ENCODE measurements around the gene ARMH1. TPM values are rescaled to one million over a fixed set of nuclear protein-coding genes. Genes with fewer than 3 reads are reported as not detected.

Gene ARMH1
- total RNA-seq, 1 donor from 2014 or later, result 14.5 TPM

- Histone ChIP-seq H3K36me3 (no peaks in the 10 kb centered on the region), H3K4me1 (peaks cover 4% of the 10 kb centered on the region), H3K27me3 (ENCODE audit: low read depth) (no peaks in the 10 kb centered on the region), H3K9me3 (no peaks in the 10 kb centered on the region), H3K4me3 (no peak overlapping the region), H3K27ac (no peak overlapping the region)
- ATAC-seq, result no peak
- DNase-seq, result no peak
- TF ChIP-seq, protein P1, sequence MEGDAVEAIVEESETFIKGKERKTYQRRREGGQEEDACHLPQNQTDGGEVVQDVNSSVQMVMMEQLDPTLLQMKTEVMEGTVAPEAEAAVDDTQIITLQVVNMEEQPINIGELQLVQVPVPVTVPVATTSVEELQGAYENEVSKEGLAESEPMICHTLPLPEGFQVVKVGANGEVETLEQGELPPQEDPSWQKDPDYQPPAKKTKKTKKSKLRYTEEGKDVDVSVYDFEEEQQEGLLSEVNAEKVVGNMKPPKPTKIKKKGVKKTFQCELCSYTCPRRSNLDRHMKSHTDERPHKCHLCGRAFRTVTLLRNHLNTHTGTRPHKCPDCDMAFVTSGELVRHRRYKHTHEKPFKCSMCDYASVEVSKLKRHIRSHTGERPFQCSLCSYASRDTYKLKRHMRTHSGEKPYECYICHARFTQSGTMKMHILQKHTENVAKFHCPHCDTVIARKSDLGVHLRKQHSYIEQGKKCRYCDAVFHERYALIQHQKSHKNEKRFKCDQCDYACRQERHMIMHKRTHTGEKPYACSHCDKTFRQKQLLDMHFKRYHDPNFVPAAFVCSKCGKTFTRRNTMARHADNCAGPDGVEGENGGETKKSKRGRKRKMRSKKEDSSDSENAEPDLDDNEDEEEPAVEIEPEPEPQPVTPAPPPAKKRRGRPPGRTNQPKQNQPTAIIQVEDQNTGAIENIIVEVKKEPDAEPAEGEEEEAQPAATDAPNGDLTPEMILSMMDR (IDR thresholded peaks at IDR 0.05), result no peak
- intact Hi-C loops (cut with DNase I), result no loop called here
Observed at GRCh38 chr1:44693900-44694299, 19.4 kb downstream of the ARMH1 start.

DNA sequence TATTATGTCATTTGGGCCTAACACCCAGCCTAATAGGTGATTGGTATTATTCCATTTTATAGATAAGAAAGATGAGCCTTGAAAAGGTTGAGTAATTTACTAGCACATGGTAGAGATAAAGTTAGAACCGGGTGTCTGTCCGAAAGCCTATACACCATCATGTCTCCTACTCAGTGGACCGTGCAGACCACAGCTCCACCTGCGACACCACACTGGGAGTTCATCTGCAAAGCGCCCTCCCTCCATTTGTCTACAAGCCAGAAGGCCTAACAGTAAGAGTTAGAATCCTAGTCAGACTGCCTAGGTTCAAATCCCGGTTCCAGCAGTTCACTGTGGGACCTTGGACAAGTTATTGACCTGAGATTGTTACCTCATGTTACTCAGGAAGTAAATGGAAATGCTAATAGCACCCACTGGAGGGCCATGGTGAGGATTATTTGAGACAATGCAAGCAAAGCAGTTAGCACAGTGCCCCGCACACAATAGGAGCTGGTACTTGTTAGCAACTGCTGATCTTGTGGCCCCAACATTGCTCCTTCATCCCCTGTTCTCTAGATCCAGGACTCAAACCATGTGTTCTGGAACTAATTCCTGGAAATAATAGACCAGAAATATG, 20.5 kb downstream of the ARMH1 start:
- DNase-seq (no peak), ATAC-seq (no peak)
- intact Hi-C loops (cut with DNase I), result no loop called here
- Histone ChIP-seq H3K4me3 (no peak overlapping the region), H3K27me3 (ENCODE audit: low read depth) (no peaks in the 10 kb centered on the region), H3K36me3 (no peaks in the 10 kb centered on the region), H3K4me1 (peaks cover 4% of the 10 kb centered on the region), H3K9me3 (no peaks in the 10 kb centered on the region), H3K27ac (no peak overlapping the region)
- TF ChIP-seq, protein P1 (IDR thresholded peaks at IDR 0.05), result no peak

- no peak overlapping the region for H3K27ac ChIP-seq
- H3K27me3 ChIP-seq (ENCODE audit: low read depth), result no peaks in the 10 kb centered on the region
- DNase-seq, result no peak
- no peaks in the 10 kb centered on the region for H3K36me3 ChIP-seq
- no peak overlapping the region for H3K4me3 ChIP-seq
- no peak for ATAC-seq
- peaks cover 4% of the 10 kb centered on the region for H3K4me1 ChIP-seq
- no peaks in the 10 kb centered on the region for H3K9me3 ChIP-seq
- TF ChIP-seq, protein P1 (IDR thresholded peaks at IDR 0.05), result no peak
- intact Hi-C loops (cut with DNase I), result no loop called here
Observed at GRCh38 chr1:44695671-44696070, 21.2 kb downstream of the ARMH1 start.

DNA sequence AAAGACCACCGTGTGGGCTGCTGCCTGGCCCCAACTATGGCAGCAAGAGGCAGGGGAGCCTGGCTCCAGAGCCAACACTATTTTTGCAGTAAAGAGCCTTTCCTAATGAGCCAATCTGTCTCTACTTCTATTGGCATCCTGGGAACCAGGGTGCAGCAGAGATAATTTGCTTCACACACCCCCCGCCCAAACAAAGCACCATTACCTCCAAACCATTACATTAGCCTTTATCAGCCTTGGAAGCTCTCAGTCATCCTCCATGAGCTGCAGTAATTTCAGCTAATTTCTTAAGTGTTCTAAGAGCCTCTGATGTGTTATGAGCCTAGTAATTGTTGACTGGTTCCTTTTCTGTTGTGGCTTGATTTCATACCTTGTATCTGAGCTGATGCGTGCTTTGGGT, 21.6 kb downstream of the ARMH1 start:
- Histone ChIP-seq H3K4me1 (peaks cover 4% of the 10 kb centered on the region), H3K9me3 (no peaks in the 10 kb centered on the region), H3K27ac (no peak overlapping the region), H3K4me3 (no peak overlapping the region), H3K36me3 (no peaks in the 10 kb centered on the region), H3K27me3 (ENCODE audit: low read depth) (no peaks in the 10 kb centered on the region)
- intact Hi-C loops (cut with DNase I), result no loop called here
- DNase-seq (no peak), ATAC-seq (no peak)
- TF ChIP-seq, protein P1 (IDR thresholded peaks at IDR 0.05), result no peak

GRCh38 chr1:44696789-44697345, 22.4 kb downstream of the ARMH1 start:
- Histone ChIP-seq H3K4me3 (no peak overlapping the region), H3K4me1 (peaks cover 4% of the 10 kb centered on the region), H3K27me3 (ENCODE audit: low read depth) (no peaks in the 10 kb centered on the region), H3K27ac (no peak overlapping the region), H3K36me3 (no peaks in the 10 kb centered on the region), H3K9me3 (no peaks in the 10 kb centered on the region)
- intact Hi-C loops (cut with DNase I), result no loop called here
- peak; percentile 41 to 73 for ATAC-seq
- TF ChIP-seq, protein P1 (IDR thresholded peaks at IDR 0.05), result no peak
- no peak for DNase-seq

All from lower lobe of right lung (tissue), 2 donors.